8988T (cell line): ENCODE results near the gene ANKRD31.
"Not testable (repeated sequence)": the region's sequence is repeated elsewhere in the genome, so short reads cannot be mapped to it uniquely, and the experiment has no call there.

ENCODE experiments used
- DNase-seq: peaks from one replicate; pipeline ENCODE4 v3.0.0; 2011

The ANKRD31 gene

DNA sequence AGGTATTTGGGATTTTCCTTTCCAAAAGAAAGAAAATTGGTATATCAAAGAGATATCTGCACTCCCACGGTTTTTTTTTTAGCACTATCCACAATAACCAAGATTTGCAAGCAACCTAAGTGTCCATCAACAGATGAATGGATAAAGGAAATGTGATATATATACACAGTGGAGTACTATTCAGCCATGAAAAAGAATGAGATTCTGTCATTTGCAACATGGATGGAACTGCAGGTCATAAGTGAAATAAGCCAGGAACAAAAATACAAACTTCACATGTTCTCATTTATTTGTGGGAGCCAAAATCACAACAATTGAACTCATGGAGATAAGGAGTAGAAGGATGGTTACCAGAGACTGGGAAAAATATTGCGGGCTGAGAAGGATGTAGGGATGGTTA lies 9.8 kb downstream of the ANKRD31 start:
- no peak for DNase-seq

DNA sequence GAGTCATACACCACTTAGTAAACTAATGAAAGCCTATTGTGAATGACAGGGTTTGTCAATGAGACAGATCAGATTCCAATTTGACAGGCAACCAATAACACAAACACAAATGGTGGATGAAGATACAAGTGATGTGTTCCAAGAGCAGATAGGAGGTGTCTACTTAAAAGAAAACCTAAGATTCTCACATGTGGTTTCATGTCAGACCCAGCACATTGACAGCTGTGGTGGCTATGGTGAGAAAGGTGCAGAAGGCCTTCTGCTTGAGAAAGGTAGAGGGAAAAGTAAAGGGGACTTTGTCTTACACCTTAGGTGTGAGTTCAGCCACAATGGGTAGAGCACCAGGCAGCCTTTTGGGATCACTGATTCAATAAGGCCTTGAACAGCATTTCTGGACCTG lies 11.2 kb downstream of the ANKRD31 start:
- no peak for DNase-seq

DNA sequence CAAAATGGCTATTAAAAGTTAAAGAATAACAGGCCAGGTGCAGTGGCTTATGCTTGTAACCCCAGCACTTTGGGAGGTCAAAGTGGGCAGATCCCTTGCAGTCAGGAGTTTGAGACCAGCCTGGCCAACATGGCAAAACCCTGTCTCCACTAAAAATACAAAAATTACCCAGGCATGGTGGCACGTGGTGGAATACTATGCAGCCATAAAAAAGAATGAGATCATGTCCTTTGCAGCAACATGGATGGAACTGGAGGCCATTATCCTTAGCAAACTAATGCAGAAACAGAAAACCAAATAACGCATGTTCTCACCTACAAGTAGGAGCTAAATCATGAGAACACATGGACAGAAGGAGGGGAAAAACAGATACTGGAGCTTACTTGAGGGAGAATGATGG lies 15.9 kb downstream of the ANKRD31 start:
- not testable (repeated sequence) for DNase-seq

DNA sequence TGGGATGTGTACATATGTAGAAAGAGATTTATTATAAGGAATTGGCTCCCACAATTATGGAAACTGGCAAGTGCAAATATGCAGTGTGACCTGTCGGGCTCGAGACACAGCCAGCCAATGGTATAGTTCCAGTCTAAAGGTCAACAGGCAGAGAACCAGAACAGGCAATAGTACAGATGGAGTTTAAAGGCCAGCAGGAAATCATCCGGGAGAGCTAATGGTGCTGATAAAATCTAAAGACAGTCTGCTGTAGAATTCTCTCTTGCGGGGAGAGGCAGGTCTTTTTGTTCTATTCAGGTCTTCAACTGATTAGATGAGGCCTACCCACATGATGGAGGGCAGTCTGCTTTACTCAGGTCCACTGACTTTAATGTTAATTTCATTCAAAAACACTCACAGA lies 21.8 kb downstream of the ANKRD31 start:
- DNase-seq = no peak

DNA sequence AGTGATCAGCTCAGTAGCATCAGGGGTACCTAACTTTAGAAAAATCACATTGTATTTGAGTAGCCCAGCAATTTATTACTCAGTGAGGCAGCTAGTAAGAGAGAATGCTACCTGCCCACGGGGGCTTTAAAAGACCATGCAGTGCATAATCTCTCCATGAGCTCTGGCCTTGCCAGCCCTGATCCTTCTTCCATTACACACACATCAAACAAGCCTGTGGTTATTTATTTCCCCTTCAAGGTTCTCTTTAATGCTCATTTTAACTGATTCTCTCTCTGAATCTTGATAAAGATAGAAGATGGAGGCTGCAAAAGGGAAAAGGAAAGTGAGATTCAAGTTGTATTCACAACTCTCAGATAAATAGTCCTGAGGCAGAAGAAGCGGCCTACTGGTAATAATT lies 22.3 kb downstream of the ANKRD31 start:
- no peak for DNase-seq

DNA sequence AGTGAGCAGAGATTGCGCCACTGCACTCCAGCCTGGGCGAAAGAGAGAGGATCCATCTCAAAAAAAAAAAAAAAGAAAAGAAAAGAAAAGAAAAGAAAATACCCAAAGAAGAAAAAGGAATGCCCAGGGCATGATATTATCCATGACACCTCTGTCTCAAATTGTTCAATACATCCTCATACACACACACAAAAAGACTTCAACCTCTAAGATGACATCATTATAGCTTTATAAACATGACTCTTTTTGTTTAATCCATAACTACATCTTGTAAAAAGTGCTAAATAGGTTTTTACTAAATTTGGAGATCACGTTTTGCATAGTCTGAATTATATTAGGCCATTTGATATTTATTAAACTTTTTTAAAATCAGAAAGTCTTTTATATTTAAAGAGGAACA lies 33.1 kb downstream of the ANKRD31 start:
- DNase-seq = no peak

DNA sequence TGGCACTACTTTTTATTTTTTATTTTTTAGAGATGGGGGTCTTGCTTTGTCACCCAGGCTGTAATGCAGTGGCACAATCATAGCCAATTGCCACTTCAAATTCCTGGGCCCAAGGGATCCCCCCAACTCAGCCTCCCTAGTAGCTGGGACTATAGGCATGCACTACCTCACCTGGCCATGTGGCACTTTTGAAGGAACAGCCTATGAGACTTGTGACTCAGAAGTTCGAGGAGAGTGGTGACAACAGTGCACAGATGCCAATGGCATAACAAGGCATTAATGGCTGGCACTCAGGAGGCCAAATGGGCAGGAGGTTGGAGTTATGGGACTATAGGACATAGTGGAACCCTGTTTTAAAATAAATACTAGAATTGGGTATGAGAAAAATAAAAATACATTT lies 33.7 kb downstream of the ANKRD31 start:
- DNase-seq = no peak

DNA sequence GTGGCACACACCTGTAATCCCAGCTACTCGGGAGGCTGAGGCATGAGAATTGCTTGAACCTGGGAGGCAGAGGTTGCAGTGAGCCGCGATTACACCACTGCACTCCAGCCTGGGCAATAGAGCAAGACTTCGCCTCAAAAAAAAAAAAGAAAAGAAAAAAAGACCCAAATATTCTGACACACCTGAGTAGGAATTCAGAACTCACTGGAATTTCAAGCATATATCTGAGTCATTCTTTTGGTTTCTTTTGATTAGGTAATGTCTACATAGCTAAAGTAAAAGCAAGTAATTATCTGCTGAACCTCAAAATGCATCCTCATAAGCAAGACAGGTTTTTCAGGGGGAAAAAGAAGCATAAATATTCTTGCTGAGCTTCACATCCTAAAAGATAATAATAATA lies 35.9 kb downstream of the ANKRD31 start:
- DNase-seq = no peak

DNA sequence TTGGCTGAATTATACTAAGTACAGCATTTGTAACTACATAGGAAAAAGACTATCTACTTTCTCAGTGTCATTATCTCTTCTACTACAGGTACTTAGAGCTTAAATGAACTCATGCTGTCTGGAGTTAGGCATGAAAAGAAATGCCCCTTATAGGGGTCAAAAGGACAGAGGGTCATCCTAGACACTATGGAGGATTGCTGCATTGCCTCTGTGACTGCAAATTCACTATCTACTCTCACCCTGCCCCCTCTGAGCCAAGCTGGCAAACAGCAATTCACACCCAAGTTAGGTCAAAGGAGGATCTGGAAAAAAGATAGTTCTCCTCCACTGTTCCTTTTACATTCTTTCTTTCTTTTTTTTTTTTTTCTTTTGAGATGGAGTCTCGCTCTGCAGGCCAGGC lies 36.7 kb downstream of the ANKRD31 start:
- DNase-seq = no peak

DNA sequence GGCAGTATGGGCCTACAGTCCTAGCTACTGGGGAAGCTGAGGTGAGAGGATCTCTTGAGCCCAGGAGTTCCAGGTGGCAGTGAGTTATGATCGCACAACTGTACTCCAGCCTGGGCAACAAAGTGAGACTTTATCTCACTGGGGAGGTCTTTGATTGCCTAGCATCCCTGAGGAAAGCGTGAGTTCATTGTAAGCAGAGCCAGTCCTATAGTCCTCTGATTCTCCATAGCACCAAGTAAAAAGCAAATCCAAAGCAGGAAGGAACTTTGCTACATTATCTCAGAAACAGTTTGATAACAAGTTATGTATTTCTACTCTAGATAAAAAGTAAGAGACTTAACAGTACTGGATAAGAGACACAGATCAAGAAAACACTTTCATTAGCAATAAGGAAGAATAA lies 37.6 kb downstream of the ANKRD31 start:
- DNase-seq = no peak

DNA sequence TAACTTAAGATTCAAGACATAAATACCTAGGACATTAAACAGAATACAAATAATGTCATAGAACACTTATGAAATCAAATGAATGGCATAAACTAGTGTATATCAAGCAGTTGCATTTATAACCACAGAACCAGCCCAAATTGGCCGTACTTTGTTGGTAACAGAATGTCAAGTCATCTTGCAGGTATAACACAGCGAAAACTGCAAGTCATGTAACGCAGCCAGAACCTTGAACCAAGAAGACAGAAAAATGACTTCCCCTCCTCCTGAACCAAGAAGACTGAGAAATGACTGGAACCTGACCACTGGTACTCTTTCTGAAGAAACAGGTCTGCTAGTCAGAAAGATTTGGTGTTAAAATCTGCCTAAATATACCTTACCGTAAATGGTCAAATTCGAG lies 38.9 kb downstream of the ANKRD31 start:
- no peak for DNase-seq

DNA sequence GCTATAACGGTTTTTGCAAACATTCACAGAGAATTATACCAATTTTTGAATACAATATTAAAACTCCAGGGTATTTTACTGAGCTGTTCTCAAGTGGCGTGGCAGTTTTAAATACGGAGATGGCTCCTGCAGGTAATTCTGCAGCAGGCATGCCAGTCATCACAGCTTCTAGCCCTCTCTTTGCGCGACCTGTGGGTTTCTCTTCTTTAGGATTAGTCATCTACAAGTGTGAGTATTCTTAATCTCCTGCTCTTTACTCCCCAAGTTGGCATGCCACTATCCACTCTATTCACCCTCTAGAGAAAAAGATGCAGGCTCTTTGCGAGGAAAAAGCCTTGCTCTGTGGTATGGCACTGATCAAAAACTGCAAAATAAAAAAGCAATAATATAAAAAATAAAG lies 43.9 kb downstream of the ANKRD31 start:
- DNase-seq = no peak

DNA sequence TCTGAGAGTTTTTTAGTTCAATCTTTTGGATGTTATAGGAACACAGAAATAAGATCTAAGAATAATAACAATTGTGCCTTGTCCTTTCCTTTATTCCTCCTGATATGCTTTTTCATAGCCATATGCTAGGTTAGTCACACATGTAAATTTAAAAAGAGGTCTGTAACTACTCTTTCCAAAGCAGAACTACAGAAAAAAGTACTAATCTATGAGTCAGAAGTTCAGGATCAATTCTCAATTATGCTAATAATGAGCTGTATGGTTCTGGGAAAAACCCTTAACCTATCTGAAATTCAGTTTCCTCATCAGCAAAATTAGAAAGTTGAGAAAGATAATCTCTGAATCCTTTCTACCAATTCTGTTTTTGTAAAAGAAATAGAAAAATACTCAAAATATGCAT lies 44.4 kb downstream of the ANKRD31 start:
- no peak for DNase-seq

DNA sequence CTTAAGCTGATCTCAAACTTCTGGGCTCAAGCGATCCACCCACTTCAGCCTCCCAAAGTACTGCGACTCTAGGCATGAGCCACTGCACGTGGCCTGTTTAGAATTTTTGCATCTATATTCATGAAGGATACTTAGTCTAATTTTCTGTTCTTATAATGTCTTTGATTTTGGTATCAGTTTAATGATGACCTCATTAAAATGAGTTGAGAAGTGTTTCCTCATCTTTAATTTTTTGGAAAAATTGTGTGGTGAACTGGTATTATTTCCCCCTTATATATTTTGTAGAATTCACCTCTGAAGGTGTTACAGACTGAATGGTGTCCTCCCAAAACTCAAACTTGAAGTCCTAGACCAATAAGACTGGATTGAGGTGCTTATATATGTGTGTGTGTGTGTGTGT lies 46.5 kb downstream of the ANKRD31 start:
- no peak for DNase-seq

DNA sequence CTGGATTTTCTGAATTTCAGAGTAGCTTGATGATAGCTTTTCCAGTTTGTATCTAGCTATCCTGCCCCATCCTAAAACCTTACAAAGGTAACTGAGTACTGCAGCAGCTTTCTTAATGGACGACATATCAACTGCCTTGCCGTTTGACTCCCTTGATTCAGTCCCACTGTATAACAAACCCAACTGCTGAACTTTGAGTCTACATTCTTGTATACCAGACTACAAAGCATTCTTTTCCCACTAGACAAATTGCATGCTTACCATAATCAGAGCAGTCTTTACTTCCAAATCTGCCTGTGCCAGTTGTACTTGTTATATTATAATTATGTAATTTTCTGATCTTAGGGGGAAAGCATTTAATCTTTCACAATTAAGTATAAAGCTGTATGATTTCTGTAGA lies 47.3 kb downstream of the ANKRD31 start:
- DNase-seq = no peak

DNA sequence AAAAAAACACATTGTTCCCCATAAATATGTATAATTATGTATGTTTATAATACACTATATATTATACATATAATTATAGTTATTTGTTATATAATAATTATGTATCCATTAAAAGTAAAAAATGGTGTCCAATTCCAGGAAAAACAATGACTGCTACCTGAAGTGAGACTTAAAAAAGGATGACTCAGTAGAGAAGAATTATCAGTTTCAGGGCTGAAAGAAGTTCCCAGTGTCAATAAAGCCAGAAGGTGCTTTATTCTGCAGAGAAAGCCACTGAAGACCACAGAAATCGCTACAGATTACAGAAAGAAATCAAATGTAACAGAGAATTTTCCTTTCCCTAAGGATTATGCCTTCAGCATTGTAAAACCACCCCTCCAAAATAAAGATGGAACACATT lies 50.9 kb downstream of the ANKRD31 start:
- DNase-seq = no peak

DNA sequence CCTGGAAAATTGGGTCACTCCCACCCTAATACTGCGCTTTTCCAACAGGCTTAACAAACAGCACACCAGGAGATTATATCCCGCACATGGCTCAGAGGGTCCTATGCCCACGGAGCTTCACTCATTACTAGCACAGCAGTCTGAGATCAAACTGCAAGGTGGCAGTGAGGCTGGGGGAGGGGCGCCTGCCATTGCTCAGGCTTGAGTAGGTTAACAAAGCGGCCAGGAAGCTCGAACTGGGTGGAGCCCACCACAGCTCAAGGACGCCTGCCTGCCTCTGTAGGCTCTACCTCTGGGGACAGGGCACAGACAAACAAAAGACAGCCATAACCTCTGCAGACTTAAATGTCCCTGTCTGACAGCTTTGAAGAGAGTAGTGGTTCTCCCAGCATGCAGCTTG lies 60.7 kb downstream of the ANKRD31 start:
- DNase-seq = not testable (repeated sequence)

DNA sequence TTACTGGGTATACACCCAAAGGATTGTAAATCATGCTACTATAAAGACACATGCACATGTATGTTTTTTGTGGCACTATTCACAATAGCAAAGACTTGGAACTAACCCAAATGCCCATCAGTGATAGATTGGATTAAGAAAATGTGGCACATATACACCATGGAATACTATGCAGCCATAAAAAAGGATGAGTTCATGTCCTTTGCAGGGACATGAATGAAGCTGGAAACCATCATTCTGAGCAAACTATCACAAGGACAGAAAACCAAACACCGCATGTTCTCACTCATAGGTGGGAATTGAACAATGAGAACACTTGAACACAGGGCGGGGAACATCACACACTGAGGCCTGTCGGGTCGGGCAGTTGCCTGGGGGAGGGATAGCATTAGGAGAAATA lies 61.8 kb downstream of the ANKRD31 start:
- not testable (repeated sequence) for DNase-seq

DNA sequence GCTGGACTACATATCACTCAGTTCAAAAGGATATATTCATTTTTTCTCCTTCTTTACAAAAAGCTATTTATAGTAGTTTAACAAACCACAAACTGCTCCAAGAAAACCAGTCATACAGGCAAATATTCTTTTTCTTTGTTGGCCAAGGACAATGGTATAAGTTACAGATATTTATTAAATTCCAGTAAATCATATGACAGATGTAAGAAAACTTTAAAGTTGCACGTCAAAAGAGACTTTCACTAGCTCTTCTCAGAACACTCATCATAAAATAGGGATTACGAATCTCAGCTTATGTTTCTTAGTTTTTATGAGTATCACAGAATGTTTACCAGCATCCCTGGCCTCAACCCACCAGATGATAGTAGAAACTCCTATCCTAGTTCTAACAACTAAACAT lies 67.2 kb downstream of the ANKRD31 start:
- no peak for DNase-seq

DNA sequence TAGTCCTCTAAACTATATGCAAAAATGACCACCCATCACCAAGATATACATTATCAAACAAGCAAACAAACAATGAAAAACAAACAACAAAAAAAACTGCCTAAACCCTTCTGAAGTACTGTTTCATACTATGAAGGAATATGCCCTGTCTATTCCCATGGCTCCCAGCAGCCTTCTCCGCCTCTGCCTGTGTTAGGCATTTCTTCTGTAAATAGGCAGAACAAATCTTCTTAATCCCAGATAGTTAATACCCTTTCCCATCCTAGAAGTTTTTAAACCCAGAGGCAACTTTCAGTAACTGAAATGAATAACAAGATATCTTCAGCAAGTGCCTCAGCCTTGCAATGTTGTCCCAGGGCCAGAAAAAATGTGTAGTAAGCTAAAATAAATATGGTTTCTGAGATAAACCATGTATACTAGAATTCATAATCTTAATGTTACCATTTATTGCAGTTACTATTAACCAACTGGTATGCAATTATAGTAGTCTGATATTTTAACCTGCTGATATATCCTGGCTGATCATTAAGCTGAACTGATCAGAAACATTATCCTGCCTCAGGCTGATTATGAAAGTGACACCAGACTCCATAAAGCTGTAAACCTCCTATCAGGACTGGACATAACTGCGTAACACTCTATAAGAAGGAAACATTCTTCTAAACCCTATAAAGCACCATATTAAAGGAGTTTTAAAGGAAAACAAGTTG lies 68.5 kb downstream of the ANKRD31 start:
- no peak for DNase-seq

DNA sequence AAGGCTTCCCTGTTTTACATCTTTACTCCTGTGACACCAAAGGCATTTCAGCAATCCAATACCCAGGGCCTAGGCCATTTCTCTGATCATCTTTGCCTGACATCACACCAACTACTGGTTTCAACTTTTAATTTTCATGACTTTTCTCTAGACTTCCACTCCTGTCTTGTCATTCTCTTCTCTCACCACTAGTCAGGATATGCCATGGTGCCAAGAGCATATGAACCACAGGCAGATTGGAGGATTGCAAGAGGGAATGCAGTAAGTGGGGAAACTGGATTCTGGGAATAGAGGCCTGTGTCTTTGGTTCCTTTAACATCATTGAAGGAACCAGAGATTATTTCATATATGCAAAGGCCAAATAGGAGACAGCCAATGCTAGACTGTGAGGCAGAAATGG lies 69.3 kb downstream of the ANKRD31 start:
- DNase-seq = no peak

DNA sequence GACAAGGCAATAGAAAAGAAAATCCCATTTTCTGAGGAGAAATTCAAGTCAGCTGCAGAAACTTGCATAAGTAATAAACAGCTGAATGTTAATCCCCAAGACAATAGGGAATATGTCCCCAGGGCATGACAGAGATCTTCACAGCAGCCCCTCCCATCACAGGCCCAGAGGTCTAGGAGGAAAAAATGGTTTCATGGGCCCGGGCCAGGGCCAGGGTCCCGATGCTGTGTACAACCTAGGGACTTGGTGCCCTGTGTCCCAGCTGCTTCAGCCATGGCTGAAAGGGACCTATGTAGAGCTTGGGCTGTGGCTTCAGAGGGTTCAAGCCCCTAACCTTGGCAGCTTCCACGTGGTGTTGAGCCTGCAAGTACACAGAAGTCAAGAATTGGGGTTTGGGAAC lies 75.2 kb downstream of the ANKRD31 start:
- not testable (repeated sequence) for DNase-seq

DNA sequence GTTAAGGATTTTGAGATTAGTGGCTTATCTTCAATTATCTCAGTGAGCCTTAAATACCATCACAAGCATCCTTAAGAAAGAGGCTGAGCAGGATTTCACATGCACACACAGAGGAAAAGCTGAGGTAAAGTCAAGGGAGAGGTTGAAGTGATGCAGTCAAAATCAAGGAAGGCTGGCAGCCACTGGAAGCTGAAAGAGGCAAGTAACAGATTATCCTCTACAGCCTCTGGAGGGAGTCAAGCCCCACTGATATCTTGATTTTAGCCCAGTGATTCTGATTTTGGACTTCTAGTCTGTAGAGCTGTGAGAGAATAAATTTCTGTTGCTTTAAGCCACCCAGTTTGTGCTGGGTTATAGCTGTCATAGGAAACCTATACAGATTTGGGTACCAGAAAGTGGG lies 80.1 kb downstream of the ANKRD31 start:
- no peak for DNase-seq

DNA sequence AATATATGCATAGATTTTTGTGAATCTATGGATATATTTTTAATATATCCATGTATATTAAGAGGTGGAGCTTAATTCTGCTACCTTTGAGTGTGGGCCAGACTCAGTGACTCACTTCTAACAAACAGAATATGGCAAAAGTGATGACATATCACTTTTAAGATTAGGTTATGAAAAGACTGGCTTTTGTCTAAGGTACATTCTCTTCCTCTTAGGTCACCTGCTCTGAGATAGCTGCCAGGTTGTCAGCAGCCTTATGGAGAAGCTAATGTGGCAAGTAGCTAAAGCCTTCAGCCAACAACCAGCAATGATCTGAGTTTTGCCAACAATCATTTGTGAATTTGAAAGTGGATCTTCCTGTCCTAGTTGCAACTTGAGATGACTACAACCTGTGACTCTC lies 83.8 kb downstream of the ANKRD31 start:
- no peak for DNase-seq

DNA sequence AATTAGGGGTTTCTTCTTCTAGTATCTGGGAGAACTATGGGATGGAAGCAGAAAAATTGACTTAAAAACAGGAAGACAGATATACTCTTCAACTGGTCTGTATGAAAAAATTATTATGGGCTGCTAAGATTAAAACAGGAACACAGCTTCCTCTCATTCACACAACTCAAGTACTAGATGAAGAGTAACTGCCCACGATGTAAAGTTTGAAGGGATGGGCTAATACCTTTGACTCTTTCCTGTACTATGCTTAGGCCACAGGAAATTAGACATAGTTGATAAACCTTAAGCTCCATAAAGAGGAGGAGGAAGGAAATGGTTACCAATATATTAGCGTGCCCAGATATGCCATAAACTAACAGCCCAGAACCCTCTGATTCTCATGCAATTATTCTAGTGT lies 88.6 kb downstream of the ANKRD31 start:
- no peak for DNase-seq
